SH-SY5Y (cell line): Measurements from ENCODE around the gene TRPC6.

Experiments
- GATA2 ChIP-seq: IDR thresholded peaks from 2 replicates; pipeline ENCODE4 v1.6.1; 2011; ENCODE audit warnings: mild to moderate bottlenecking, low read depth, low read length
- GATA3 ChIP-seq: IDR thresholded peaks from 2 replicates; pipeline ENCODE4 v1.6.1; 2011; ENCODE audit warnings: low read depth, mild to moderate bottlenecking, low read length, moderate library complexity

TRPC6 gene

GRCh38 chr11:101487775-101488174 lies 96.0 kb downstream of the TRPC6 start:
- TF ChIP-seq GATA2 (no peak), GATA3 (no peak)

GRCh38 chr11:101482556-101483124 lies 101.2 kb downstream of the TRPC6 start:
- no peak for TF ChIP-seq GATA3
- TF ChIP-seq GATA2: no peak

DNA sequence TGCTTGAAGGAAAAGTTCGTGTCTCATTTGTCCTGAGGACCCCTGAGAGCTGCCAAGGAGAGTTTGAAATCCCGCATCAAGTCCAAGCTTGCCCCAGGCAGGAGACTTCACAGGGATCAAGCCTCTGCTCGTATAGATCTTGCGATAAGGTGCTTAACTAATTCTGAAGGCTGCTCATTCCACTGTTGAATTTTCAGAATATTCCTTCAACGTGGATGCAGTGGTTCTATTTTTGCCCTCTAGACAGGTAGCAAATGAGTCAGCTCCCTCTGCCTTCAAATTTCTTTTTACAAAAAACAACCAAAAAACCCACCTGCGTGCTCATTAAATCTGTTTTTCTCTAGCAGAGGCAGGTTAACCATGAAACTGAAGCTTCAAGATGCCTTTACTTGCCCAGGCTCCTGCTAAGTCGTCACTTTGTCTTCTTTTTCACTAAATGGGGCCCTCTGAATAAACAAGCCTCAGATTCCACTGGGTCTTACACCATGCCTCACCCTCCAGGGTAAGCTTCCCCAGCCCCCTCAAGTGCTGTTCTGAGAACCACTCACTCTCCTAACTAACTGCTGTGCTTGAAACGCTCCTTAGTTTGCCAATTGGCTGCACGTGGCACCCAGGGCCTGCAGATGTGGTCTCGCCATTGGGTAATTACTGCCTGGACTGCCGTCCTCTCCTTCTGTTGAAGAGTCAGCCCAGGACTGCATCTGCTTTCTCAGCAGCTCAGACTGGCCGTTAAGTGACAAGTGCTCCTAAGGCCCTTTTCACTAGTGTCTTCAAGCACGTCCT lies 105.0 kb downstream of the TRPC6 start:
- TF ChIP-seq GATA3 (no peak), GATA2 (no peak)

DNA sequence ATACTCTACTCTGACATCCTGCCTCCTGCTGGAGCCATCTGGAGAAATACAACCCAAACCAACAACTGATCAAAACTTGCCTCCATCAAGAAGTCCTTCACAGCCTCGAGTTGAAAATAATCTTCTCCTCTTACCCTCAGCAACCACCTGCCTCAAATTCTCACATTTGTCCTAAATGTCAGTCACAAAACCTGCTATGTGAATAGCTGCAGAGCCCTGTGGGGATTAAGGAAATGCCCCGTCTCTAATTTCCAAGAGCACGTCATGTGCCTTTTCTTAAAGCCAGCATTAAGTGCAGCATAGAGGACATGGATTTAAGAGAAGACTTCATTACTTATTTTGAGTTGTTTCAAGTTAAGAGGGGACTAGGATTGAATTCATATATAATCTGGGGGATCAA lies 105.9 kb downstream of the TRPC6 start:
- TF ChIP-seq GATA2 (no peak), GATA3 (no peak)

DNA sequence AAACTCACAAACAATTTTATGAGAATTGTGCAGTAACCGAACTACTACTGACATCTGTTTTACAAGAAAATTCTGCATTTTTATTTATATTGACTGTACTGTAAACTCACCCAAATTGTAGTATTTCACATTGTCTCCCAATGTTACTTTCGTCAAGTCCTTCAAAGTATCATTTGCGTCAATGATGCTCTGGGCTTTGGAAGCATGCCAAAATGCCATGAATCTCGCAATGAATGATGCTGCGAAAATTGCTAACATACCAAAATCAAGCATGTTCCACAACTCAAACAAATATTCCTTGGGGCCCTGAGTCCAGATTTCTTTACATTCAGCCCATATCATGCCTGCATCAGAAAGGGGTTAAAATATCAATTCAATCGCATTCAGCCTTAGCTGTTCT lies 107.6 kb downstream of the TRPC6 start:
- no peak for TF ChIP-seq GATA3
- no peak for TF ChIP-seq GATA2

- TF ChIP-seq GATA3 (no peak), GATA2 (no peak)
Measured at GRCh38 chr11:101475699-101476098, 108.1 kb downstream of the TRPC6 start.

- TF ChIP-seq GATA3 (no peak), GATA2 (no peak)
Measured at GRCh38 chr11:101474666-101475065, 109.1 kb downstream of the TRPC6 start.

DNA sequence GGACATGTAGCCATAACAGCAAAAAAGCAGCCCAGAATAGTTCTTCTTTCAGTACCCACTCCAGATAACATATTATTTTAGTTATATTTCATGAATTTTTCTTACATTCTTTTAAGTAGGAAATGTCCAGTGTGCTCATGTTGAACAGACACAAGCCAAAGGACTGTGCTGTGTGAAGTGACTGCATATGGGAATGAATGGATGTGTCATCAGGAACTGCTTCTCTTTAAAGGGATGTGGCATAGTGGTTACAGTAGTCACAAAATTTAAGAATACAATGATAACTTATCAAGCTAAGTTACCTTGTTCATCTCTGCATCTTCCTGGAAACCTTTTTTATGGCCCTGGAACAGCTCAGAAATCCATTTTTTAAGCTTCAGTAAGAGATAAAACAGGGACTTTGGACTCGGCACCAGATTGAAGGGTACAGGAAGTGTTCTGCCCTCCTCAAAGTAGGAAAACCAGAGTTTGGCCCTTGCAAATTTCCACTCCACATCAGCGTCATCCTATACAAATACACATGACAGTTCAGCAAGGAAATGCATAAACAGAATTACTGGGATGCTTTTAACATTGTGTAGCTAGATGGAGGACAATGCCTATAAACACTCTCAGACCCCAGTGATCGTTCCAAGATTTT lies 112.8 kb downstream of the TRPC6 start:
- no peak for TF ChIP-seq GATA3

DNA sequence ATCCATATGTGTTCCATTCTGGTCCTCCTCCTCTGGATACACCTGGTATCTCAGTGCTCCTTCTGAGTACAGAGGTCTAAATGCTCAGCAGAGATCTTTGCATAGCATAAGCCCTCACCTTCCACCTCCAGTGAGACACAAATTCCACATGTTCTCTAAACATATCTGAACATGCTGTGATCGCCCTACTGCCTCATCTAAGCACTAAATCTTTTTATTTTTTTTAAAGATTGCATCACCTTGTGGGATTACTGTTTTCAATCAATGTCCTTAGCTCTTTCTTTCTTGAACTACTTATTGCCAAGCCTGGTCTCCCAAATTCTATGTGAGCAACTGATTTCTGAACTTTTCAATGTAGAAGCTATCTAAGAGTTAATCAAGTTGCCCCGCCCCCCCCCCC lies 113.4 kb downstream of the TRPC6 start:
- TF ChIP-seq GATA3 (no peak), GATA2 (no peak)

DNA sequence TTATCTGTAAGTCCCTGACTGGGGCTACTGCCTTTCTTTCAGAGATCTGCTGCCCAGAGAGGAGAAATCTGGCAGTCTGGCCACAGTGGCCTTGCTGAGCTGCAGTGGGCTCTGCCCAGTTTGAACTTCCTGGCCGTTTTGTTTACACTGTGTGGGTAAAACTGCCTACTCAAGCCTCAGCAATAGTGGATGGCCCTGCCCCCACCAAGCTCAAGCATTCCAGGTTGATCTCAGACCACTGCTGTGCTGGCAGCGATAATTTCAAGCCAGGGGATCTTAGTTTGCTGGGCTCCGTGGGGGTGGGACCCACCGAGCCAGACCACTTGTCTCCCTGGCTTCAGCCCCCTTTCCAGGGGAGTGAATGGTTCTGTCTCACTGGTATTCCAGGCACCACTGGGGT lies 117.5 kb downstream of the TRPC6 start:
- TF ChIP-seq GATA2 (no peak), GATA3 (no peak)

- TF ChIP-seq GATA2 (no peak), GATA3 (no peak)
Measured at GRCh38 chr11:101459020-101459419, 124.8 kb downstream of the TRPC6 start.

GRCh38 chr11:101458161-101458560 lies 125.6 kb downstream of the TRPC6 start:
- no peak for TF ChIP-seq GATA2

DNA sequence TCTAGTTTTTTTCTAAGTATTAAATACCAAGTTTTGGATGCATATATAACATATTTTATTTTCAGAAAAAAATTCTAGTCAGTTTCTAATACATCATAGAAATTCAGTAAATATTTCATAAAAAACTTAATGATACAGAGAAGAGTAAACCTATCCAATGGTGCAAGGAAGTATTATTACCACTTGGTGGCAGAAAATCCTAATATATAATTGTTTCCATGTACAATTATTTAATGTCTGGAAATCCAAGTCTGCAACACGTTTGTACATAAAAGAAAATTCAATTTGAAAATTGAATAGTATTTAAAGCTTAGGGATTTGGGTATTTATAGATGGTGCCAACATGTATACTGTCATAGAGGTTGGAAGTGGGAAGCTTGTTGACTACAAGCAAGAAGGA lies 127.0 kb downstream of the TRPC6 start:
- TF ChIP-seq GATA2 (no peak), GATA3 (no peak)

DNA sequence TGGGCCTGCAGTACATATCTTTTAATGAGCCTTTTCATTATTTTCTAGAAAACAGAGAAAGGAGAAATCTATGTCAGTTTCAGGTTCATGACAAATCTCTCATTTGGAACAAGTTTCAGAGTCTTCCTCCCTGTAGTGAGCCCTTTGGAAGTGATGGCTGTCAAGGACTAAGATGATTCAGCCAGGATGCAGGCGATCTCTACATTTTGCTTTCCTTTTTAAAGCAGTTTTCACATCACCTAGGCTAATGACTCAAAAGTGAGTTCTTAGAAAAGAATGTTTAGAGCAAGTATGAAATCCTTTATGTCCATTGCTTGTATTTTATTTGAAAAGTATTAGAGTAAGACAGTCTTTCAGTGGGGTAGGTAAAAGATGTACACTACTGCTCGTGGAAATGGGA lies 130.1 kb downstream of the TRPC6 start:
- TF ChIP-seq GATA2: no peak
- no peak for TF ChIP-seq GATA3

DNA sequence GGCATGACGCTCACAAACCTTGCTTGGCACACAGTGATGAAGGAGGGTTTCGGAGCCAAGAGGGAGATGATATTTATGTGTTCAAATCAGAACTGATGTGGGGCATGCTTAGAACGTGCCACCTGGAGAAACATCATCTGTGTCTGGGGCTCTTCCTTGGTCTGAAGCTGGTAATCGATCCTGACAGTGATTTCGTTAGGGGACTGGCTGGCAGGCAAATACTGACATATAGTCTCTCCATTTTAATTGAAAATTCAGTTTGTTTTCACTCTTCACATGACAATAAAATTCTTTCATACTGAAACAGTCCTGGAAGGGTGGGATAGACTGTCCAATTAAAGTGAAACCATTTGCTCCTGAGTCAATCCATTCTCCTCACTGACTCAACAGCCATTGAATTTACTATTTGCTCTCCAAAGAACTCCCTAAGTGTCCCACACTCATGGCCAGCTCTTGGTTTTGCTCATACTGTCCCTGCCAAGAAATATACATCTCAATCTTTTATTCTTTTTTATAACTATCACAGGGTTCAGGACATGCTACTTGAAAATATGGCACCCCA lies 134.8 kb downstream of the TRPC6 start:
- no peak for TF ChIP-seq GATA3

- TF ChIP-seq GATA3 (no peak), GATA2 (no peak)
Measured at GRCh38 chr11:101446726-101447125, 137.1 kb downstream of the TRPC6 start.
